H1 (cell line): ENCODE data around the gene POGZ. TPM values are rescaled to one million over a fixed set of nuclear protein-coding genes. Genes with fewer than 3 reads are reported as not detected.

Experiments
- CTCF ChIA-PET: fragments of 300-600 bp; sonication (Branson Sonifier 250); formaldehyde crosslinking; loops from one replicate; lab custom pipeline; 2021; ENCODE audit not compliant: partially characterized antibody; lab: Charles Lee
- POLR2A ChIA-PET: fragments of 300-600 bp; sonication (Branson Sonifier 250); formaldehyde crosslinking; loops from one replicate; lab custom pipeline; 2021; ENCODE audit warnings: inconsistent platforms; ENCODE audit not compliant: partially characterized antibody; lab: Charles Lee
- DNase-seq, 2 experiments: peaks; one replicate each; pipeline versions ENCODE4 v3.0.0 to v3.0.0-alpha.2; 2010 to 2022; ENCODE audit warnings: low spot score in 2 of 2, low read depth in 1 of 2, mixed read lengths in 1 of 2
- FAIRE-seq: peaks from 2 replicates; lab custom pipeline; 2011; peaks lifted over from hg19 to GRCh38; lab: Jason Lieb, UNC
- H2AFZ ChIP-seq: 2 replicates; pipeline ENCODE4 v1.8.1; 2012; ENCODE audit warnings: low read length, inconsistent platforms
- H2AK5ac ChIP-seq: 2 replicates; pipeline ENCODE4 v1.6.1; 2013; ENCODE audit warnings: low read depth, low read length
- H2BK120ac ChIP-seq: replicated peaks from 2 replicates; pipeline ENCODE3; 2013; ENCODE audit warnings: low read depth, low read length, inconsistent platforms
- H2BK12ac ChIP-seq: 2 replicates; pipeline ENCODE4 v1.6.1; 2013; ENCODE audit warnings: low read depth, low read length
- H2BK15ac ChIP-seq: 2 replicates; pipeline ENCODE4 v1.6.1; 2013; ENCODE audit warnings: low read length
- H2BK20ac ChIP-seq: 2 replicates; pipeline ENCODE4 v1.6.1; 2013; ENCODE audit warnings: low read length
- H2BK5ac ChIP-seq: 2 replicates; pipeline ENCODE4 v1.6.1; 2013; ENCODE audit warnings: low read depth, low read length
- H3K14ac ChIP-seq: 2 replicates; pipeline ENCODE4 v1.6.1; 2013; ENCODE audit warnings: inconsistent platforms; ENCODE audit not compliant: insufficient read length
- H3K18ac ChIP-seq: 2 replicates; pipeline ENCODE4 v1.6.1; 2013; ENCODE audit warnings: low read length; ENCODE audit errors: extremely low read depth
- H3K23ac ChIP-seq: 2 replicates; pipeline ENCODE4 v1.6.1; 2013; ENCODE audit warnings: inconsistent platforms; ENCODE audit not compliant: insufficient read length
- H3K23me2 ChIP-seq: 2 replicates; pipeline ENCODE4 v1.6.1; 2013; ENCODE audit warnings: low read depth, low read length
- H3K27ac ChIP-seq: 2 replicates; pipeline ENCODE4 v1.6.1; 2011; ENCODE audit warnings: low read depth, low read length, inconsistent platforms
- H3K27me3 ChIP-seq, 4 experiments: replicated peaks in 1 of 4; 1 replicate in 1 of 4; 2 replicates in 3 of 4; pipeline versions ENCODE4 v1.6.1 to v1.8.1; 2011 to 2013; ENCODE audit warnings: low read length in 3 of 4, mild to moderate bottlenecking in 3 of 4, inconsistent platforms in 2 of 4, mixed read lengths in 2 of 4, moderate library complexity in 1 of 4; ENCODE audit not compliant: control insufficient read depth in 3 of 4, insufficient read depth in 3 of 4; ENCODE audit errors: extremely low read depth in 1 of 4
- H3K36me3 ChIP-seq, 4 experiments: 2 replicates each; pipeline versions ENCODE4 v1.6.1 to v1.8.1; 2011 to 2013; ENCODE audit warnings: mild to moderate bottlenecking in 4 of 4, low read length in 3 of 4, moderate library complexity in 2 of 4, control low read depth in 1 of 4, inconsistent platforms in 1 of 4; ENCODE audit not compliant: insufficient read depth in 4 of 4, control insufficient read depth in 2 of 4
- H3K4ac ChIP-seq: replicated peaks from 2 replicates; pipeline ENCODE3; 2013; ENCODE audit warnings: low read length, low read depth, mixed read lengths, inconsistent platforms; ENCODE audit not compliant: insufficient read length
- H3K4me1 ChIP-seq, 4 experiments: replicated peaks in 1 of 4; 1 replicate in 1 of 4; 2 replicates in 3 of 4; pipeline versions ENCODE4 v1.6.1 to v1.8.1; 2011 to 2013; ENCODE audit warnings: low read length in 3 of 4, inconsistent platforms in 2 of 4, mixed read lengths in 1 of 4; ENCODE audit not compliant: insufficient read depth in 4 of 4, control insufficient read depth in 3 of 4
- H3K4me2 ChIP-seq, 2 experiments: 2 replicates each; pipeline versions ENCODE4 v1.6.1 to v1.8.1; 2011 to 2013; ENCODE audit warnings: low read depth in 2 of 2, low read length in 2 of 2, control low read depth in 1 of 2, inconsistent platforms in 1 of 2, mild to moderate bottlenecking in 1 of 2; ENCODE audit not compliant: insufficient read depth in 1 of 2
- H3K4me3 ChIP-seq, 4 experiments: fragments of 200-600, 300-600 bp in 1 of 4; sonication (generic), shearing (Covaris generic), sonication (Bioruptor Twin) in 1 of 4; 2 replicates each; pipeline versions ENCODE4 v1.5.1 to v1.8.1; 2011 to 2016; ENCODE audit warnings: low read length in 4 of 4, low read depth in 3 of 4, control low read depth in 2 of 4, inconsistent platforms in 2 of 4, mild to moderate bottlenecking in 2 of 4, mixed read lengths in 1 of 4, moderate library complexity in 1 of 4; ENCODE audit not compliant: insufficient read depth in 2 of 4; ENCODE audit errors: extremely low read depth in 1 of 4
- H3K56ac ChIP-seq: replicated peaks from 2 replicates; pipeline ENCODE3; 2013; ENCODE audit warnings: low read depth, mild to moderate bottlenecking, mixed read lengths, low read length, inconsistent platforms; ENCODE audit not compliant: insufficient read length
- H3K79me1 ChIP-seq: 2 replicates; pipeline ENCODE4 v1.6.1; 2013; ENCODE audit warnings: low read depth, low read length, control low read depth
- H3K79me2 ChIP-seq, 2 experiments: 2 replicates each; pipeline versions ENCODE4 v1.6.1 to v1.8.1; 2012 to 2013; ENCODE audit warnings: low read length in 2 of 2, mild to moderate bottlenecking in 2 of 2, inconsistent platforms in 1 of 2; ENCODE audit not compliant: insufficient read depth in 2 of 2, control insufficient read depth in 1 of 2
- H3K9ac ChIP-seq, 4 experiments: replicated peaks in 1 of 4; 1 replicate in 1 of 4; 2 replicates in 3 of 4; pipeline versions ENCODE4 v1.6.1 to v1.8.1; 2011 to 2013; ENCODE audit warnings: low read depth in 3 of 4, low read length in 3 of 4, control low read depth in 2 of 4, mild to moderate bottlenecking in 2 of 4, moderate library complexity in 2 of 4, inconsistent platforms in 1 of 4; ENCODE audit errors: extremely low read depth in 1 of 4
- H3K9me3 ChIP-seq, 2 experiments: 2 replicates each; pipeline versions ENCODE4 v1.6.1 to v1.8.1; 2012 to 2013; ENCODE audit warnings: mild to moderate bottlenecking in 2 of 2, moderate library complexity in 2 of 2, control low read depth in 1 of 2, inconsistent platforms in 1 of 2, low read depth in 1 of 2, low read length in 1 of 2, mixed read lengths in 1 of 2; ENCODE audit not compliant: insufficient read depth in 2 of 2
- H4K20me1 ChIP-seq, 2 experiments: replicated peaks in 1 of 2; 2 replicates each; pipeline versions ENCODE3 to v1.8.1; 2011 to 2013; ENCODE audit warnings: inconsistent platforms in 2 of 2, low read length in 2 of 2, mild to moderate bottlenecking in 1 of 2; ENCODE audit not compliant: insufficient read depth in 2 of 2, control insufficient read depth in 1 of 2
- H4K5ac ChIP-seq: 2 replicates; pipeline ENCODE4 v1.6.1; 2013; ENCODE audit warnings: low read length, low read depth, mixed read lengths, inconsistent platforms; ENCODE audit not compliant: insufficient read length
- H4K8ac ChIP-seq: 2 replicates; pipeline ENCODE4 v1.8.0; 2013; ENCODE audit warnings: mild to moderate bottlenecking, moderate library complexity, low read length, inconsistent platforms; ENCODE audit not compliant: insufficient read depth; ENCODE audit errors: extremely low read depth
- H4K91ac ChIP-seq: replicated peaks from 2 replicates; pipeline ENCODE3; 2013; ENCODE audit warnings: low read length, mixed read lengths, inconsistent platforms; ENCODE audit not compliant: insufficient read length
- ATF3 ChIP-seq: IDR thresholded peaks from 2 replicates; pipeline ENCODE4 v1.6.1; 2011; ENCODE audit warnings: low read depth, mild to moderate bottlenecking, low read length; ENCODE audit not compliant: insufficient read depth
- BACH1 ChIP-seq: IDR thresholded peaks from 2 replicates; pipeline ENCODE4 v1.6.1; 2012; ENCODE audit warnings: low read length, improper control_type of control experiment
- BRCA1 ChIP-seq: IDR thresholded peaks from 2 replicates; pipeline ENCODE4 v1.6.1; 2012; ENCODE audit warnings: low read depth, low read length, improper control_type of control experiment
- CREB1 ChIP-seq: IDR thresholded peaks from 2 replicates; pipeline ENCODE4 v1.6.1; 2012; ENCODE audit warnings: inconsistent platforms
- GABPA ChIP-seq: IDR thresholded peaks from 2 replicates; pipeline ENCODE4 v1.6.1; 2011; ENCODE audit warnings: mild to moderate bottlenecking, low read length, moderate library complexity, borderline replicate concordance; ENCODE audit not compliant: insufficient read depth
- NANOG ChIP-seq: IDR thresholded peaks from 2 replicates; pipeline ENCODE4 v1.6.1; 2011; ENCODE audit warnings: low read length, low read depth, mild to moderate bottlenecking, inconsistent platforms; ENCODE audit not compliant: insufficient read depth, poor library complexity, severe bottlenecking
- NRF1 ChIP-seq: IDR thresholded peaks from 2 replicates; pipeline ENCODE4 v1.6.1; 2011; ENCODE audit warnings: mild to moderate bottlenecking, low read depth, low read length, improper control_type of control experiment
- RAD21 ChIP-seq, 2 experiments: IDR thresholded peaks in 1 of 2; conservative IDR thresholded peaks in 1 of 2; 2 replicates each; pipeline ENCODE4 v1.6.1; 2011; ENCODE audit warnings: low read depth in 2 of 2, low read length in 2 of 2, improper control_type of control experiment in 1 of 2, inconsistent platforms in 1 of 2, mild to moderate bottlenecking in 1 of 2, moderate library complexity in 1 of 2
- RBBP5 ChIP-seq: IDR thresholded peaks from 2 replicates; pipeline ENCODE4 v1.7.1; 2012; ENCODE audit warnings: low read depth, mild to moderate bottlenecking, inconsistent platforms, low read length, moderate library complexity, borderline replicate concordance
- SP2 ChIP-seq: IDR thresholded peaks from 2 replicates; pipeline ENCODE4 v1.6.1; 2012; ENCODE audit warnings: mild to moderate bottlenecking, low read length, inconsistent platforms
- SUZ12 ChIP-seq: fragments of 200-600 bp; sonication (generic); IDR thresholded peaks from 2 replicates; pipeline ENCODE4 v1.6.1; 2012; ENCODE audit warnings: mild to moderate bottlenecking, inconsistent platforms, low read length, moderate library complexity, mixed read lengths
- TBP ChIP-seq: IDR thresholded peaks from 2 replicates; pipeline ENCODE4 v1.6.1; 2011; ENCODE audit warnings: low read depth, low read length, improper control_type of control experiment
- WGBS, 2 experiments: shearing (Covaris generic) in 1 of 2; methylation state at CpG; one replicate each; pipeline versions ENCODE4 v1.1.6 to v1.1.7; 2013 to 2015; ENCODE audit warnings: low lambda C conversion rate in 2 of 2, mixed read lengths in 2 of 2, inconsistent platforms in 1 of 2, low coverage in 1 of 2, missing lambda C conversion rate in 1 of 2; ENCODE audit not compliant: insufficient replicate concordance in 2 of 2, insufficient coverage in 1 of 2, insufficient read length in 1 of 2; ENCODE audit errors: extremely low coverage in 1 of 2, missing lambda C conversion rate in 1 of 2; 5-methylcytosine and 5-hydroxymethylcytosine counted together
- polyA plus RNA-seq, 7 experiments: library from polyadenylated mRNA; depleted of rRNA in 3 of 7; stranded (reverse) in 5 of 7; unstranded in 2 of 7; fragments of >200 nt in 5 of 7; fragments of 200-250 nt in 2 of 7; gene quantifications; 1 replicate in 5 of 7; 2 replicates in 1 of 7; 4 replicates in 1 of 7; pipeline versions ENCODE4 v1.2.1 to v1.2.3, GENCODE V29; 2011 to 2013; ENCODE audit warnings: missing spikeins in 2 of 7, mixed read lengths in 2 of 7
- total RNA-seq: library from RNA; stranded (reverse); fragmentation: NEBNext Ultra II Directional; extraction: Animal tissue kit (Norgen Biotek cat#: 25700); gene quantifications from 2 replicates; pipeline ENCODE4 v1.2.1, GENCODE V29; 2021

POGZ gene
- total and polyA plus RNA-seq, 2 of the 8 experiments (the other 6 are each of a cell fraction or from before 2014, with no cell fraction given): 66.4 to 105 TPM

DNA sequence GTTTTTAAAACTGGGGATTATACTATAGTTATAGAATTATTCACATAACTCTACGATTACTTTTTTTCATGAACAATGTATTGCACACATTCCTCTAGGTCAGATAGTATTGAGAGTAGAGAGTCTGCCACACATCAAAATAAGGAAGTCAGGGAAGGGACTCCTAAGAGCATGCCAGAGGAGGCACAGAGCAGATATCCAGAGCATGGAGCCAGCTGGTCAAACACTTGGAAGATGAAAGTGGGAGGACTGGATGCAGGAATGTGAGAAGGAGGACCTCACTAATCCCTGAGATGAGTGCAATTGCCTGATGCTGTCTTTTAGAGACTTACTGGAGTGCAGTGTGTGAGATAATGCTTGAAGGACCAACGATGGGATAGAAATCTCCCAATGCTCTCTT, 102.6 kb downstream of the POGZ start:
- DNase-seq (no peak), FAIRE-seq (no peak)
- Histone ChIP-seq H3K36me3 (no peaks in the 10 kb centered on the region), H4K91ac (no peak overlapping the region), H3K9ac (no peak overlapping the region), H3K23me2 (no peaks in the 10 kb centered on the region), H3K4me3 (no peak overlapping the region), H2BK5ac (no peak overlapping the region), H3K23ac (no peak overlapping the region), H3K79me1 (no peaks in the 10 kb centered on the region), H3K18ac (no peak overlapping the region), H2BK120ac (no peak overlapping the region), H3K27ac (no peak overlapping the region), H2AFZ (no peak overlapping the region), H4K5ac (no peak overlapping the region), H3K9me3 (0 out of 4 replicates have a peak, but pooled peaks cover 0 to 5% of the 10 kb centered on the region in 2 experiments), H3K14ac (no peak overlapping the region), H3K79me2 (no peaks in the 10 kb centered on the region), H3K56ac (no peak overlapping the region), H3K27me3 (no peaks in the 10 kb centered on the region), H2BK12ac (no peak overlapping the region), H3K4ac (no peak overlapping the region), H2BK20ac (no peak overlapping the region), H2AK5ac (no peak overlapping the region), H4K8ac (no peak overlapping the region; the same call in 1 of the 2 replicates), H3K4me2 (no peak overlapping the region), H3K4me1 (no peaks in the 10 kb centered on the region), H2BK15ac (no peak overlapping the region), H4K20me1 (no peaks in the 10 kb centered on the region)
- 80% methylated on average over 2 of the region's 2 CpGs; no CpG with 5 or more reads in 1 of the 2 experiments for WGBS, 2 experiments
- CTCF ChIA-PET: interaction anchor here (1.0 to 1.6 kb wide), 3 partner anchors 8 to 16 kb away, joined by 5 read pairs; no protein-coding TSS in a partner anchor
- TF ChIP-seq BRCA1 (no peak), SP2 (no peak), TBP (no peak), NANOG (no peak), RBBP5 (no peak), ATF3 (no peak), RAD21 (IDR thresholded peaks at IDR 0.05 in 1 of 2, conservative IDR thresholded peaks at IDR 0.05 in 1 of 2; ENCODE audit: low read depth in 2 of 2, low read length in 2 of 2) (no peak), NRF1 (no peak), BACH1 (no peak), CREB1 (no peak), SUZ12 (no peak), GABPA (no peak)
- POLR2A ChIA-PET: interaction anchor here (1.2 to 2.0 kb wide), 5 partner anchors 8 to 42 kb away, joined by 4 to 10 read pairs (median 5); partner anchors contain the start of genes PSMB4 and RFX5
